ENCODE results near the gene ZSWIM4. TPM values are rescaled to one million over a fixed set of nuclear protein-coding genes. Genes with fewer than 3 reads are reported as not detected.

Gene ZSWIM4
- total and polyA plus RNA-seq, 10 of the 15 experiments (the other 5 are each of a cell fraction or from before 2014, with no cell fraction given) = 0.73 to 11.1 (median 1.8) TPM; not detected in 2

DNA sequence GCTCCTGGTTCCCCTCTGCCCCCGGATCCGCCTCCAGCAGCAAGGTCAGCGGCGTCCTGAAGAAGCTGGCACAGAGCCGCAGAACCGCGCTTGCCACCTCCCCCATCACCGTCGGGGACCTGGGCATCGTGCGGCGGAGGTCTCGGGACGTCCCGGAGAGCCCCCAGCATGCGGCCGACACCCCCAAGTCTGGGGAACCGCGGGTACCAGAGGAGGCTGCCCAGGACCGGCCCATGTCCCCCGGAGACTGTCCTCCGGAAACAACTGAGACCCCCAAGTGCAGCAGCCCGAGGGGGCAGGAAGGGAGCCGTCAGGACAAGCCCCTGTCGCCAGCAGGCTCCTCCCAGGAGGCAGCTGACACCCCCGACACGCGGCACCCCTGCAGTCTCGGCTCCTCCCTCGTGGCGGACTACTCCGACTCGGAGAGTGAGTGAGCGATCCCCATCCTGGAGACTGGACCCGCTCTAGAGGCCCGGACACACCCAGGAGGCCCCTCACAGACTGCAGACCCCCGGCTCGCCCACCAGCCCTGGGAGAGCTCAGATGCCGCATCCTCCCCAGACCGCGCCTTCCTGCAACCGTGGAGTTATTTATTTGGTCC lies 32.5 kb upstream of the ZSWIM4 start:
- no peak overlapping the region for H3K27ac ChIP-seq (ENCODE audit: control insufficient read depth, insufficient read depth)
- WGBS (ENCODE audit: insufficient coverage, insufficient replicate concordance, low lambda C conversion rate, missing lambda C conversion rate) = 97% methylated on average over 42 of the region's 42 CpGs
- H3K4me3 ChIP-seq = no peak overlapping the region
- BruUV-seq (replicated peaks) = no TSS peak
- no peaks in the 10 kb centered on the region for H4K20me1 ChIP-seq (ENCODE audit: control insufficient read depth, insufficient read depth)
- H3K9ac ChIP-seq (ENCODE audit: control insufficient read depth, insufficient read depth, low read length) = no peak overlapping the region
- ChIA-PET SMC1A (ENCODE audit: uncharacterized antibody, unreplicated experiment) (interaction anchor here (1.3 kb wide), 1 partner anchor 14 kb away, joined by 3 read pairs; no protein-coding TSS in a partner anchor), CTCF (interaction anchor here (1.2 kb wide), 1 partner anchor 99 kb away, joined by 3 read pairs; no protein-coding TSS in a partner anchor), RAD21 (ENCODE audit: unreplicated experiment) (no interaction called here), POLR2A (interaction anchor here (0.6 to 2.9 kb wide), 3 partner anchors 12 to 795 kb away, joined by 3 to 17 read pairs (median 6); partner anchors contain the start of gene C19orf53)
- no peaks in the 10 kb centered on the region for H3K27me3 ChIP-seq (replicated peaks in 1 of 2; ENCODE audit: control insufficient read depth in 2 of 2, insufficient read depth in 2 of 2, low read length in 1 of 2)
- FAIRE-seq = no peak
- H3K4me1 ChIP-seq (ENCODE audit: control insufficient read depth, insufficient read depth, low read length) = no peaks in the 10 kb centered on the region
- H3K4me2 ChIP-seq (ENCODE audit: control insufficient read depth, insufficient read depth) = no peak overlapping the region
- intact Hi-C loops (cut with micrococcal nuclease; ENCODE audit: unreplicated experiment) (no loop called here), in situ Hi-C loops (cut with MboI) (no loop called here)
- no peak for ATAC-seq
- no peak overlapping the region for H2AFZ ChIP-seq (ENCODE audit: control insufficient read depth, low read depth, low read length)
- H3K79me2 ChIP-seq (ENCODE audit: control insufficient read depth, insufficient read depth, low read length) = peaks cover 19% of the 10 kb centered on the region
- no peak for DNase-seq (ENCODE audit: low read depth, low spot score)
- TF ChIP-seq, protein P1, sequence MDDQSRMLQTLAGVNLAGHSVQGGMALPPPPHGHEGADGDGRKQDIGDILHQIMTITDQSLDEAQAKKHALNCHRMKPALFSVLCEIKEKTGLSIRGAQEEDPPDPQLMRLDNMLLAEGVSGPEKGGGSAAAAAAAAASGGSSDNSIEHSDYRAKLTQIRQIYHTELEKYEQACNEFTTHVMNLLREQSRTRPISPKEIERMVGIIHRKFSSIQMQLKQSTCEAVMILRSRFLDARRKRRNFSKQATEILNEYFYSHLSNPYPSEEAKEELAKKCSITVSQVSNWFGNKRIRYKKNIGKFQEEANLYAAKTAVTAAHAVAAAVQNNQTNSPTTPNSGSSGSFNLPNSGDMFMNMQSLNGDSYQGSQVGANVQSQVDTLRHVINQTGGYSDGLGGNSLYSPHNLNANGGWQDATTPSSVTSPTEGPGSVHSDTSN (IDR thresholded peaks at IDR 0.05; ENCODE audit: insufficient replicate concordance, low read depth, low read length) = no peak
- TF ChIP-seq SMAD5 (IDR thresholded peaks at IDR 0.05; ENCODE audit: low read depth) = no peak
- no peak for TF ChIP-seq RFX5 (IDR thresholded peaks at IDR 0.05; ENCODE audit: low read depth, low read length)
- TF ChIP-seq CEBPB (IDR thresholded peaks at IDR 0.05; ENCODE audit: borderline replicate concordance in 1 of 2, low read depth in 2 of 2, low read length in 2 of 2) = no peak
- no peak for TF ChIP-seq WRNIP1 (IDR thresholded peaks at IDR 0.05; ENCODE audit: borderline replicate concordance, low read depth, low read length)
- TF ChIP-seq GATAD2B (conservative IDR thresholded peaks at IDR 0.05; ENCODE audit: low read depth) = no peak
- TF ChIP-seq KLF5 (IDR thresholded peaks at IDR 0.05; ENCODE audit: partially characterized antibody) = no peak
- no peak for TF ChIP-seq SUPT20H (IDR thresholded peaks at IDR 0.05; ENCODE audit: borderline replicate concordance, control insufficient read depth, low read depth, low read length)
- TF ChIP-seq HDAC2 (IDR thresholded peaks at IDR 0.05) = no peak
- TF ChIP-seq, protein P2, sequence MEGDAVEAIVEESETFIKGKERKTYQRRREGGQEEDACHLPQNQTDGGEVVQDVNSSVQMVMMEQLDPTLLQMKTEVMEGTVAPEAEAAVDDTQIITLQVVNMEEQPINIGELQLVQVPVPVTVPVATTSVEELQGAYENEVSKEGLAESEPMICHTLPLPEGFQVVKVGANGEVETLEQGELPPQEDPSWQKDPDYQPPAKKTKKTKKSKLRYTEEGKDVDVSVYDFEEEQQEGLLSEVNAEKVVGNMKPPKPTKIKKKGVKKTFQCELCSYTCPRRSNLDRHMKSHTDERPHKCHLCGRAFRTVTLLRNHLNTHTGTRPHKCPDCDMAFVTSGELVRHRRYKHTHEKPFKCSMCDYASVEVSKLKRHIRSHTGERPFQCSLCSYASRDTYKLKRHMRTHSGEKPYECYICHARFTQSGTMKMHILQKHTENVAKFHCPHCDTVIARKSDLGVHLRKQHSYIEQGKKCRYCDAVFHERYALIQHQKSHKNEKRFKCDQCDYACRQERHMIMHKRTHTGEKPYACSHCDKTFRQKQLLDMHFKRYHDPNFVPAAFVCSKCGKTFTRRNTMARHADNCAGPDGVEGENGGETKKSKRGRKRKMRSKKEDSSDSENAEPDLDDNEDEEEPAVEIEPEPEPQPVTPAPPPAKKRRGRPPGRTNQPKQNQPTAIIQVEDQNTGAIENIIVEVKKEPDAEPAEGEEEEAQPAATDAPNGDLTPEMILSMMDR (IDR thresholded peaks at IDR 0.05 in 2 of 3, conservative IDR thresholded peaks at IDR 0.05 in 1 of 3; ENCODE audit: control insufficient read depth in 2 of 3, extremely low read depth in 1 of 3, insufficient read depth in 1 of 3, low read depth in 3 of 3, low read length in 3 of 3) = no peak
- TF ChIP-seq ZSCAN29 (IDR thresholded peaks at IDR 0.05) = no peak
- no peak for TF ChIP-seq ZNF384 (IDR thresholded peaks at IDR 0.05; ENCODE audit: borderline replicate concordance, low read depth, low read length)
- TF ChIP-seq NFYB (IDR thresholded peaks at IDR 0.05; ENCODE audit: insufficient read depth, low read depth, low read length) = no peak
- TF ChIP-seq, protein P3, sequence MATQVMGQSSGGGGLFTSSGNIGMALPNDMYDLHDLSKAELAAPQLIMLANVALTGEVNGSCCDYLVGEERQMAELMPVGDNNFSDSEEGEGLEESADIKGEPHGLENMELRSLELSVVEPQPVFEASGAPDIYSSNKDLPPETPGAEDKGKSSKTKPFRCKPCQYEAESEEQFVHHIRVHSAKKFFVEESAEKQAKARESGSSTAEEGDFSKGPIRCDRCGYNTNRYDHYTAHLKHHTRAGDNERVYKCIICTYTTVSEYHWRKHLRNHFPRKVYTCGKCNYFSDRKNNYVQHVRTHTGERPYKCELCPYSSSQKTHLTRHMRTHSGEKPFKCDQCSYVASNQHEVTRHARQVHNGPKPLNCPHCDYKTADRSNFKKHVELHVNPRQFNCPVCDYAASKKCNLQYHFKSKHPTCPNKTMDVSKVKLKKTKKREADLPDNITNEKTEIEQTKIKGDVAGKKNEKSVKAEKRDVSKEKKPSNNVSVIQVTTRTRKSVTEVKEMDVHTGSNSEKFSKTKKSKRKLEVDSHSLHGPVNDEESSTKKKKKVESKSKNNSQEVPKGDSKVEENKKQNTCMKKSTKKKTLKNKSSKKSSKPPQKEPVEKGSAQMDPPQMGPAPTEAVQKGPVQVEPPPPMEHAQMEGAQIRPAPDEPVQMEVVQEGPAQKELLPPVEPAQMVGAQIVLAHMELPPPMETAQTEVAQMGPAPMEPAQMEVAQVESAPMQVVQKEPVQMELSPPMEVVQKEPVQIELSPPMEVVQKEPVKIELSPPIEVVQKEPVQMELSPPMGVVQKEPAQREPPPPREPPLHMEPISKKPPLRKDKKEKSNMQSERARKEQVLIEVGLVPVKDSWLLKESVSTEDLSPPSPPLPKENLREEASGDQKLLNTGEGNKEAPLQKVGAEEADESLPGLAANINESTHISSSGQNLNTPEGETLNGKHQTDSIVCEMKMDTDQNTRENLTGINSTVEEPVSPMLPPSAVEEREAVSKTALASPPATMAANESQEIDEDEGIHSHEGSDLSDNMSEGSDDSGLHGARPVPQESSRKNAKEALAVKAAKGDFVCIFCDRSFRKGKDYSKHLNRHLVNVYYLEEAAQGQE (IDR thresholded peaks at IDR 0.05; ENCODE audit: low read depth, low read length) = no peak
- no peak for TF ChIP-seq STAT1 (conservative IDR thresholded peaks at IDR 0.05)
- no peaks in the 10 kb centered on the region for H3K9me3 ChIP-seq (replicated peaks; ENCODE audit: control insufficient read depth, insufficient read depth, low read length)
- peaks cover under 1 to 14% of the 10 kb centered on the region in 2 experiments for H3K36me3 ChIP-seq (ENCODE audit: control insufficient read depth in 2 of 2, insufficient read depth in 2 of 2, low read length in 1 of 2)

Measured in GM12878 (cell line).